Ectodermal cell (in vitro differentiated cells): Measurements from ENCODE around the gene MAML2.

Experiments used
- H3K27ac ChIP-seq: 2 replicates; pipeline ENCODE4 v1.7.0; 2013; ENCODE audit warnings: mild to moderate bottlenecking, low read depth, low read length; ENCODE audit not compliant: insufficient read depth, poor library complexity, severe bottlenecking
- H3K27me3 ChIP-seq: 2 replicates; pipeline ENCODE4 v1.7.0; 2013; ENCODE audit warnings: mild to moderate bottlenecking, low read length; ENCODE audit not compliant: insufficient read depth, control insufficient read depth, poor library complexity, severe bottlenecking
- H3K36me3 ChIP-seq: one replicate; pipeline ENCODE4 v1.7.0; 2013; ENCODE audit warnings: low read length; ENCODE audit not compliant: control insufficient read depth, insufficient read depth
- H3K4me1 ChIP-seq: one replicate; pipeline ENCODE4 v1.7.0; 2013; ENCODE audit warnings: low read length; ENCODE audit not compliant: control insufficient read depth, insufficient read depth
- H3K4me3 ChIP-seq: 2 replicates; pipeline ENCODE4 v1.7.0; 2013; ENCODE audit warnings: low read depth, low read length, control low read depth; ENCODE audit not compliant: insufficient read depth
- H3K9me3 ChIP-seq: 2 replicates; pipeline ENCODE4 v1.7.0; 2013; ENCODE audit warnings: mild to moderate bottlenecking, low read length, moderate library complexity; ENCODE audit not compliant: control insufficient read depth
- WGBS, 2 experiments: methylation state at CpG; one replicate each; pipeline ENCODE4 v1.1.7; 2013; ENCODE audit warnings: missing lambda C conversion rate in 2 of 2; 5-methylcytosine and 5-hydroxymethylcytosine counted together

MAML2 gene

GRCh38 chr11:96179905-96180304 lies 163.1 kb downstream of the MAML2 start:
- H3K4me3 ChIP-seq: no peak overlapping the region
- 92 to 97% methylated on average over 4 of the region's 4 CpGs for WGBS, 2 experiments
- H3K9me3 ChIP-seq: no peaks in the 10 kb centered on the region
- no peaks in the 10 kb centered on the region for H3K4me1 ChIP-seq
- no peaks in the 10 kb centered on the region for H3K27me3 ChIP-seq
- no peak overlapping the region for H3K27ac ChIP-seq
- H3K36me3 ChIP-seq: no peaks in the 10 kb centered on the region

GRCh38 chr11:96178887-96179279 lies 164.1 kb downstream of the MAML2 start:
- WGBS, 2 experiments: 94 to 95% methylated on average over 6 of the region's 6 CpGs
- Histone ChIP-seq H3K27ac (no peak overlapping the region), H3K27me3 (no peaks in the 10 kb centered on the region), H3K9me3 (no peaks in the 10 kb centered on the region), H3K4me1 (no peaks in the 10 kb centered on the region), H3K36me3 (no peaks in the 10 kb centered on the region), H3K4me3 (no peak overlapping the region)

- H3K9me3 ChIP-seq: no peaks in the 10 kb centered on the region
- H3K4me1 ChIP-seq: no peaks in the 10 kb centered on the region
- no peaks in the 10 kb centered on the region for H3K27me3 ChIP-seq
- no peaks in the 10 kb centered on the region for H3K36me3 ChIP-seq
- H3K27ac ChIP-seq: no peak overlapping the region
- WGBS, 2 experiments: 90 to 97% methylated on average over 11 to 12 of the region's 12 CpGs
- H3K4me3 ChIP-seq: no peak overlapping the region
These were observed 164.7 kb downstream of the MAML2 start for GRCh38 chr11:96178049-96178886.

GRCh38 chr11:96177146-96177545 lies 165.8 kb downstream of the MAML2 start:
- Histone ChIP-seq H3K27ac (no peak overlapping the region), H3K4me3 (no peak overlapping the region), H3K9me3 (no peaks in the 10 kb centered on the region), H3K4me1 (no peaks in the 10 kb centered on the region), H3K36me3 (no peaks in the 10 kb centered on the region), H3K27me3 (no peaks in the 10 kb centered on the region)
- WGBS, 2 experiments: 86 to 93% methylated on average over 3 of the region's 3 CpGs

- Histone ChIP-seq H3K4me3 (no peak overlapping the region), H3K27ac (no peak overlapping the region), H3K36me3 (no peaks in the 10 kb centered on the region), H3K9me3 (no peaks in the 10 kb centered on the region), H3K4me1 (no peaks in the 10 kb centered on the region), H3K27me3 (no peaks in the 10 kb centered on the region)
- WGBS, 2 experiments: 94 to 96% methylated on average over 5 of the region's 5 CpGs
These were observed 169.1 kb downstream of the MAML2 start for GRCh38 chr11:96173906-96174305.

GRCh38 chr11:96173422-96173821 lies 169.6 kb downstream of the MAML2 start:
- Histone ChIP-seq H3K27ac (no peak overlapping the region), H3K9me3 (no peaks in the 10 kb centered on the region), H3K4me1 (no peaks in the 10 kb centered on the region), H3K36me3 (no peaks in the 10 kb centered on the region), H3K27me3 (no peaks in the 10 kb centered on the region), H3K4me3 (no peak overlapping the region)
- 93 to 95% methylated on average over 7 of the region's 7 CpGs for WGBS, 2 experiments

- 95 to 96% methylated on average over 1 of the region's 1 CpG for WGBS, 2 experiments
- no peak overlapping the region for H3K27ac ChIP-seq
- no peak overlapping the region for H3K4me3 ChIP-seq
- H3K4me1 ChIP-seq: no peaks in the 10 kb centered on the region
- H3K27me3 ChIP-seq: no peaks in the 10 kb centered on the region
- no peaks in the 10 kb centered on the region for H3K36me3 ChIP-seq
- no peaks in the 10 kb centered on the region for H3K9me3 ChIP-seq
These were observed 170.4 kb downstream of the MAML2 start for GRCh38 chr11:96172604-96173003.

GRCh38 chr11:96169250-96169649 lies 173.7 kb downstream of the MAML2 start:
- H3K9me3 ChIP-seq: no peaks in the 10 kb centered on the region
- peaks cover 10% of the 10 kb centered on the region for H3K4me1 ChIP-seq
- no peak overlapping the region for H3K4me3 ChIP-seq
- H3K36me3 ChIP-seq: no peaks in the 10 kb centered on the region
- H3K27me3 ChIP-seq: no peaks in the 10 kb centered on the region
- H3K27ac ChIP-seq: no peak overlapping the region
- WGBS, 2 experiments: 88 to 92% methylated on average over 3 of the region's 3 CpGs

- no peak overlapping the region for H3K4me3 ChIP-seq
- no peak overlapping the region for H3K27ac ChIP-seq
- no peaks in the 10 kb centered on the region for H3K9me3 ChIP-seq
- H3K36me3 ChIP-seq: no peaks in the 10 kb centered on the region
- H3K4me1 ChIP-seq: peaks cover 10% of the 10 kb centered on the region
- H3K27me3 ChIP-seq: no peaks in the 10 kb centered on the region
- WGBS, 2 experiments: 85 to 90% methylated on average over 2 of the region's 2 CpGs
These were observed 174.4 kb downstream of the MAML2 start for GRCh38 chr11:96168623-96169022.

GRCh38 chr11:96167787-96168186 lies 175.2 kb downstream of the MAML2 start:
- H3K36me3 ChIP-seq: no peaks in the 10 kb centered on the region
- no peaks in the 10 kb centered on the region for H3K9me3 ChIP-seq
- H3K27me3 ChIP-seq: no peaks in the 10 kb centered on the region
- peaks cover 10% of the 10 kb centered on the region for H3K4me1 ChIP-seq
- H3K27ac ChIP-seq: no peak overlapping the region
- H3K4me3 ChIP-seq: no peak overlapping the region
- 78 to 79% methylated on average over 2 to 3 of the region's 3 CpGs for WGBS, 2 experiments
